Parathyroid adenoma (tissue), 2 donors: ENCODE measurements around the gene CNNM4.

Experiments
- H2AFZ ChIP-seq: fragments of 300-600 bp; sonication (generic); one replicate; pipeline ENCODE4 v1.7.0; 2017; ENCODE audit warnings: antibody characterized with exemption, mild to moderate bottlenecking
- H3K27ac ChIP-seq: fragments of 300-600 bp; sonication (generic); one replicate; pipeline ENCODE4 v1.7.0; 2017
- H3K27me3 ChIP-seq: fragments of 300-600 bp; sonication (generic); one replicate; pipeline ENCODE4 v1.7.0; 2017; ENCODE audit warnings: low read length; ENCODE audit not compliant: control insufficient read depth, insufficient read depth
- H3K36me3 ChIP-seq: fragments of 300-600 bp; sonication (generic); one replicate; pipeline ENCODE4 v1.7.0; 2017; ENCODE audit warnings: low read length; ENCODE audit not compliant: control insufficient read depth, insufficient read depth
- H3K4me1 ChIP-seq: fragments of 300-600 bp; sonication (generic); one replicate; pipeline ENCODE4 v1.7.0; 2017; ENCODE audit warnings: control low read depth
- H3K4me2 ChIP-seq: fragments of 300-600 bp; sonication (generic); one replicate; pipeline ENCODE4 v1.7.0; 2017; ENCODE audit warnings: low read length
- H3K4me3 ChIP-seq: fragments of 300-600 bp; sonication (generic); one replicate; pipeline ENCODE4 v1.7.0; 2017; ENCODE audit warnings: low read depth, low read length
- H3K79me2 ChIP-seq: fragments of 300-600 bp; sonication (generic); one replicate; pipeline ENCODE4 v1.7.0; 2017; ENCODE audit warnings: control low read depth
- H3K9ac ChIP-seq: fragments of 300-600 bp; sonication (generic); one replicate; pipeline ENCODE4 v1.7.0; 2017; ENCODE audit warnings: mild to moderate bottlenecking
- H3K9me3 ChIP-seq: fragments of 300-600 bp; sonication (generic); one replicate; pipeline ENCODE4 v1.7.0; 2017; ENCODE audit warnings: low read length; ENCODE audit not compliant: control insufficient read depth
- TF ChIP-seq, protein P1 (sequence below): fragments of 300-600 bp; sonication (generic); IDR thresholded peaks from one replicate; pipeline ENCODE4 v1.7.0; 2017; ENCODE audit warnings: antibody characterized with exemption, mild to moderate bottlenecking
- donor health status: primary hyperparathyroidism.

The CNNM4 gene

DNA sequence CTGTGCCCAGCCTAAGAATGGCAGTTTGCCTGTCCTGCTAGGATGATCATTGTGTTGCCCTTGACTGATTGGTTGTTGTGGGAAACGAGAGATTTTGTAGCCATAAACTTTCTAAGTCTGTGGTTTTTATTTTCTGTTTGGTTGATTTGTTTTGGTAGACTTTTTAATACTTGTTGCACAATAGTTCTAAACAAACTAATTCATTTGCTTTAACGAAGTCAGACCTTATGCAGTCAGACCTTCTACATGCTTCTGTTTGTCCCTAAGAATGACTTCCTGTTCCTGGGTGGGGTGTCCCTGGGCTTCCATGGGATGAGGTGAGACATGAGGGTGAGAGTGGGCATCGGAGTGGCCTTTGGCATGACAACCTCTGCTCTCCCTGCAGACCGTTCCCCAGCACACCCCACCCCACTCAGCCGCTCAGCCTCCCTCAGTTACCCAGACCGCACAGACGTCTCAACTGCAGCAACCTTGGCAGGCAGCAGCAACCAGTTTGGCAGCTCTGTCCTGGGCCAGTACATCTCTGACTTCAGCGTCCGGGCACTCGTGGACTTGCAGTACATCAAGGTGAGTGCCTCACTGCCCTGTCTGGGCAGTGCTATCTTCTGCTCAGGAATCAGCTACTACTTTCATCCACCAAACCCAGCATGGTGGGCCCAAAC is 47.6 kb downstream of the CNNM4 start:
- Histone ChIP-seq H3K9ac (no peak overlapping the region), H3K4me1 (peaks cover 3% of the 10 kb centered on the region), H3K9me3 (no peaks in the 10 kb centered on the region), H3K36me3 (no peaks in the 10 kb centered on the region), H3K27me3 (no peaks in the 10 kb centered on the region), H3K4me2 (no peak overlapping the region), H3K79me2 (no peaks in the 10 kb centered on the region), H3K27ac (no peak overlapping the region), H2AFZ (no peak overlapping the region), H3K4me3 (no peak overlapping the region)
- TF ChIP-seq, protein P1, sequence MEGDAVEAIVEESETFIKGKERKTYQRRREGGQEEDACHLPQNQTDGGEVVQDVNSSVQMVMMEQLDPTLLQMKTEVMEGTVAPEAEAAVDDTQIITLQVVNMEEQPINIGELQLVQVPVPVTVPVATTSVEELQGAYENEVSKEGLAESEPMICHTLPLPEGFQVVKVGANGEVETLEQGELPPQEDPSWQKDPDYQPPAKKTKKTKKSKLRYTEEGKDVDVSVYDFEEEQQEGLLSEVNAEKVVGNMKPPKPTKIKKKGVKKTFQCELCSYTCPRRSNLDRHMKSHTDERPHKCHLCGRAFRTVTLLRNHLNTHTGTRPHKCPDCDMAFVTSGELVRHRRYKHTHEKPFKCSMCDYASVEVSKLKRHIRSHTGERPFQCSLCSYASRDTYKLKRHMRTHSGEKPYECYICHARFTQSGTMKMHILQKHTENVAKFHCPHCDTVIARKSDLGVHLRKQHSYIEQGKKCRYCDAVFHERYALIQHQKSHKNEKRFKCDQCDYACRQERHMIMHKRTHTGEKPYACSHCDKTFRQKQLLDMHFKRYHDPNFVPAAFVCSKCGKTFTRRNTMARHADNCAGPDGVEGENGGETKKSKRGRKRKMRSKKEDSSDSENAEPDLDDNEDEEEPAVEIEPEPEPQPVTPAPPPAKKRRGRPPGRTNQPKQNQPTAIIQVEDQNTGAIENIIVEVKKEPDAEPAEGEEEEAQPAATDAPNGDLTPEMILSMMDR, result no peak

DNA sequence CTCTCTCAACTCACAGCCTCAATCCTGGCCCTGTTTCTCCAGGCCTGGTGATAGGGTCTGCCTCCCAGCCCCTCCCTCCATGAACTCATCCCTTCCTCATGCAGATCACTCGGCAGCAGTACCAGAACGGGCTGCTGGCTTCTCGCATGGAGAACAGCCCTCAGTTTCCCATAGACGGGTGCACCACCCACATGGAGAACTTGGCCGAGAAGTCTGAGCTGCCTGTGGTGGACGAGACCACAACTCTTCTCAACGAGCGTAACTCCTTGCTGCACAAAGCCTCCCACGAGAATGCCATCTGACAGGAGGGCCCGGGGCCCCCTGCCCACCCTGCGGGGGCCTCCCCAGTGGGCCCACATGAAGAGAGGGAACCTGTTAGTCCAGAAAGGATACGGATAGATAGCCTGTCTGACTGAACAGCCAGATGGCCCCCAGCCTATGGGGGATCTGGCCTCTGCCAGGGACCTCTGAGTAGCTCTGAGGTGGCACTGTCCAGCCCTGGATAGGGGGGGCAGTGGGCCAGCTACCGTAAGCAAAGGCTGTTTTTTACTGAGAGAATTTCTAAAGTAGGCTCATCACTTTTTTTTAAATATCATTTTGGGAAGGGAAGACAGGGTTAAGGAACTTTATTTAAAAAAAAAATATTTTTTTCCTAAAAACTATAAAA is 48.6 kb downstream of the CNNM4 start:
- Histone ChIP-seq H3K9me3 (no peaks in the 10 kb centered on the region), H3K4me1 (peaks cover 3% of the 10 kb centered on the region), H3K79me2 (no peaks in the 10 kb centered on the region), H3K36me3 (no peaks in the 10 kb centered on the region), H3K9ac (no peak overlapping the region), H3K27me3 (no peaks in the 10 kb centered on the region), H3K27ac (no peak overlapping the region), H3K4me3 (no peak overlapping the region), H3K4me2 (no peak overlapping the region), H2AFZ (no peak overlapping the region)
- TF ChIP-seq, protein P1, result no peak

DNA sequence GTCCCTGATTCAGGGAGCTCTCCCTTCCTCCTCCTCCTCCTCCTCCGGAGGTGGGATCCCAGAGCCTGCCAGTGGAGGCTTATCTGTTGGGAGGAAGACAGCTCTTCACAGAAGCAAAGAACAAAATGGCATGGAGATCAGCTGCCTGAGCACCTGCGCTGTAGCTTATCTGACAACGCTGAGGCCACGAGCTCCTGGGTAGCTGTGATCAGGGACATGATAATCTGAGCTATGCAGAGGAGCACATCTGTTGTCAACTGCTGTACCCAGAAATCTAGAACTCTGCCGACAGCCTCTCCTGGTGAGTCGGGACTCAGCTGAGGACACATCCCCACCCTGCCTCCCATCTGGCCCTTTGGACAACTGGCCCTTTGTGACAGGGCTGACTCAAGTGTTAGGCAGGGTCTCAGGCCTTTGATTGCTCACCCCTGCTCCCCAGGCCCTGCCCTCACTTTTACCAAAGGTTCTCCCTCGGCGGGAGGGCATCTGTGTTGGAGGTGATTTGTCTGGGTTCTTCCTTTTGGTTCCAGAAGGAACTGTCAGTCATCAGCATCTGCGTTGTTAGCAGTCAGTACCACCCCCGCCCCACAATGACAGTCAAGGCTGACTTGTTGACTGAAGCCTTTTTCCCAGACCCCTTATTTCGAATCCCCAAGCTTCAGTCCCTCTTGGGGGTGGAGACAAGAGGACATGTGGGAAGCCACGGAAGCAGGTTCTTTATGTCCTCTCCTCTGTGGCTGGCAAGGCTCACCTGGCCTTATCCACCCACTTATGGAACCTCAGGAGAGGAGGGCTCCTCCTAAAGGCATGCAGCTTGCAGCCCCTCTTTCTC is 49.5 kb downstream of the CNNM4 start:
- Histone ChIP-seq H3K9ac (no peak overlapping the region), H3K27ac (no peak overlapping the region)
- TF ChIP-seq, protein P1, result no peak

DNA sequence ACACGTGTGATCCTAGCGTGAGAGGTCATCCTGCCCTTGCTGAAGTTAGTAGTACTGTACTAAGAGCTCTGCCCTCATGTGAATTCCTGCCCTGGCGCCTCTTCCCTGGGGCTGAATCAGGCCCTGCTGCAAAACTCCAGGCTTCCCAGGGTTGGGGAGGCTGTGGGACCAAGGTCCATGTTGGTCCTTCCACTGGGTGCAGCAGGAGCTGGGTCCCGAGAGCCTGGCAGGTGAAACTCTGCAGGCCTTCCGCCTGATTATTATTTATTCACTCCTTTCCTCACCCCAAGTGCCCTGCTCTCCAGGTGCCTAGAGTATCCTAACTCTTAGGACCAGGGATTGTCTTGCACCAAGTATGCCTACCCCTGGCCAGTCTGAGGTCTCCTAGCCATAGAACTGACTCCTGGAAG is 50.1 kb downstream of the CNNM4 start:
- Histone ChIP-seq H3K9ac (no peak overlapping the region), H2AFZ (no peak overlapping the region), H3K79me2 (no peaks in the 10 kb centered on the region), H3K4me1 (peaks cover 3% of the 10 kb centered on the region), H3K4me2 (no peak overlapping the region), H3K27me3 (no peaks in the 10 kb centered on the region), H3K27ac (no peak overlapping the region), H3K4me3 (no peak overlapping the region), H3K36me3 (no peaks in the 10 kb centered on the region), H3K9me3 (no peaks in the 10 kb centered on the region)
- TF ChIP-seq, protein P1, result no peak

More for the DNA sequence above, 49.5 kb downstream of the CNNM4 start:
- Histone ChIP-seq H3K4me3 (no peak overlapping the region), H3K27me3 (no peaks in the 10 kb centered on the region), H3K79me2 (no peaks in the 10 kb centered on the region), H3K36me3 (no peaks in the 10 kb centered on the region), H3K9me3 (no peaks in the 10 kb centered on the region), H2AFZ (no peak overlapping the region), H3K4me1 (peaks cover 3% of the 10 kb centered on the region), H3K4me2 (no peak overlapping the region)
